ENCODE results near the gene POU2F1. TPM values are rescaled to one million over a fixed set of nuclear protein-coding genes. Genes with fewer than 3 reads are reported as not detected.

POU2F1 gene
- total and polyA plus RNA-seq, 2 donors = 2.6 to 4.1 TPM

DNA sequence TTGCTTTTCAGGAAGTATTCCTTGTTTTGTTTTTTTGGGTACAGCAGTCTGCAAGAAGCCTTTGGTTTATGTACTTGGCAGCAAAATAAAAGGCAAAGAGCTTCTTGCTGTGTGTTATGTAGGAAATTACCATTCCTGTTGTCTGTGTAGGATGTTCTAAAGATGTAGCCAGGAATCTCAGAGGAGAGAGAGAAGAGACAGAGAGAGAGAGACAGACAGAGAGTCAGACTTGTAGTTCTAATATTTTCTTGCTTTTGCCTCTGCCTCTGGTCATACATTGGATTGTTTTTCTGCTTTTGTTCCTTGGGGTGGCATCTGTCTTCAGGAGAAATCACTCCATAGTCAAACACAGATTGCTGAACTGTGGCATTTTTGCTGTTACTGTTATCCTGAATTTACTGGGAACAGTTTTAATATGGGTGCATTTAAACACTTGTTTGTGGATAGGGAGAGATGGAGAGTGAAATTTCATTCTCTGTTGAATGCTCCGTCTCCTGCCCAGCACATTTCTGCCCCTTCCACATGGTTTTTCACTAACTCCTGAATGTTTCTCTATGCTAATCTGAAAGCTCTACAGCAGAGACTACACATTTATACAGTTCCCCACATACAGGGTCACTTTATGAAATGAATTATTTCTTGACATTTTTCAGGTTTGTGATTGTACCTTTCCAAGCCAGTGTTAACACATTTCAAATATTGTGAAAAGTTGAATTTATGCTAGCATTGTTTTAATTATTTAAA is 49.8 kb downstream of the POU2F1 start:
- no peak overlapping the region for H3K4me3 ChIP-seq (ENCODE audit: low read length in 2 of 2)
- no peaks in the 10 kb centered on the region for H3K36me3 ChIP-seq (ENCODE audit: control insufficient read depth in 2 of 2, insufficient read depth in 2 of 2, low read length in 1 of 2)
- H3K27me3 ChIP-seq (ENCODE audit: control insufficient read depth in 2 of 2, insufficient read depth in 1 of 2, low read length in 1 of 2) = no peaks in the 10 kb centered on the region
- no peak for DNase-seq (ENCODE audit: low read depth in 6 of 9, low spot score in 9 of 9)
- no peak overlapping the region for H3K27ac ChIP-seq (ENCODE audit: low read depth in 1 of 2, low read length in 1 of 2)
- WGBS = 96% methylated on average over 1 of the region's 1 CpG
- H3K9me3 ChIP-seq (ENCODE audit: control insufficient read depth in 2 of 2, insufficient read depth in 1 of 2, low read length in 1 of 2) = no peaks in the 10 kb centered on the region
- H3K4me1 ChIP-seq (ENCODE audit: control insufficient read depth in 2 of 2, insufficient read depth in 2 of 2, low read length in 2 of 2) = peaks cover 0 to 5% of the 10 kb centered on the region in 2 donors

DNA sequence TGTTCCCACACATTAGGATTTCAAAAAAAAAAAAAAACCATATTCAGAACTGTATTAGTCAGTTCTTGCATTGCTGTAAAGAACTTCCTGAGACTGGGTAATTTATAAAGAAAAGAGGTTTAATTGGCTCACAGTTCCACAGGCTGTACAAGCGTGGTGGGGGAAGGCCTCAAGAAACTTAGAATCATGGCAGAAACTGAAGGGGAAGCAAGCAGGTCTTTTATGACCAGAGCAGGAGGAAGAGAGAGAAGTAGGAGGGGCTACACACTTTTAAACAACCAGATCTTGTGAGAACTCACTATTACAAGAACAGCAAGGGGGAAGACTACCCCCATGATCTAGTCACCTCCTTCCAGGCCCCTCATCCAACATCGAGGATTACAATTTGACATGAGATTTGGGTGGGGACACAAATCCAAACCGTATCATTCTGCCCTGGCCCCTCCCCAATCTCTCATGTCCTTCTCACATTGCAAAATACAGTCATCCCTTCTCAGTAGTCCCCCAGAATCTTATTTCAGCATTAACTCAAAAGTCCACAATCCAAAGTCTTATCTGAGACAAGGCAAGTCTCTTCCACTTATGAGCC is 51.8 kb downstream of the POU2F1 start:
- H3K4me1 ChIP-seq (ENCODE audit: control insufficient read depth in 2 of 2, insufficient read depth in 2 of 2, low read length in 2 of 2) = peaks cover 0 to 5% of the 10 kb centered on the region in 2 donors
- WGBS = 95% methylated on average over 3 of the region's 3 CpGs
- no peaks in the 10 kb centered on the region for H3K27me3 ChIP-seq (ENCODE audit: control insufficient read depth in 2 of 2, insufficient read depth in 1 of 2, low read length in 1 of 2)

DNA sequence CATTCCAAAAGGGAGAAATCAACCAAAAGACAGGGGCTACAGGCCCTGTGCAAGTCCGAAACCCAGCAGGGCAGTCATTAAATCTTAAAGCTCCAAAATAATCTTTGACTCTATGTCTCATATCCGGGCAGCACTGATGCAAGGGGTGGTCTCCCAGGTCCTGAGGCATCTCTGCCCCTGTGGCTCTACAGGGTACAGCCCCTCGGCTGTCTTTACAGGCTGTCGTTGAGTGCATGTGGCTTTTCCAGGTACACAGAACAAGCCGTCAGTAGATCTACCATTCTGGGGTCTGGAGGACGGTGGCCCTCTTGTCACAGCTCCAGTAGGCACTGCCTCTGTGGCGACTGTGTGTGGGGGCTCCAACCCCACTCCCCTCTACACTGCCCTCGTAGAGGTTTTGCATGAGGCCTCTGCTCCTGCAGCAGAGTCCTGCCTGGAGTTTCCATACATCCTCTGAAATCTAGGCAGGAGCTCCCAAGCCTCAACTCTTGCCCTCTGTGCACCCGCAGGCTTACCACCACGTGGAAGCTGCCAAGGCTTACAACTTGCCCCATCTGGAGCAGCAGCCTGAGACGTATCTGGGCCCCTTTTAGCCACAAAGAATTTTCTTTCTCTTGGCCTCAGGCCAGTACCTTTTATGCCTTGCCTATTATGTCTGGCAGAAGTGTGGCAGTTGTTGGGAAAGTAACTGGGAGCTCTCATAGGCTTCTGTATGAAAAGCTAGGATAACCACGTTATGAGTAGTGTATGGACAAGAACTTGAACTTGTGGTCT is 52.5 kb downstream of the POU2F1 start:
- WGBS = 65% methylated on average over 12 of the region's 12 CpGs
- no peak overlapping the region for H3K27ac ChIP-seq (ENCODE audit: low read depth in 1 of 2, low read length in 1 of 2)
- no peaks in the 10 kb centered on the region for H3K9me3 ChIP-seq (ENCODE audit: control insufficient read depth in 2 of 2, insufficient read depth in 1 of 2, low read length in 1 of 2)
- H3K27me3 ChIP-seq (ENCODE audit: control insufficient read depth in 2 of 2, insufficient read depth in 1 of 2, low read length in 1 of 2) = no peaks in the 10 kb centered on the region
- no peaks in the 10 kb centered on the region for H3K36me3 ChIP-seq (ENCODE audit: control insufficient read depth in 2 of 2, insufficient read depth in 2 of 2, low read length in 1 of 2)
- DNase-seq (ENCODE audit: low read depth in 6 of 9, low spot score in 9 of 9) = peak in 1 of 9 donors; percentile 11
- H3K4me1 ChIP-seq (ENCODE audit: control insufficient read depth in 2 of 2, insufficient read depth in 2 of 2, low read length in 2 of 2) = peaks cover 0 to 5% of the 10 kb centered on the region in 2 donors
- H3K4me3 ChIP-seq (ENCODE audit: low read length in 2 of 2) = no peak overlapping the region

More for the DNA sequence above, 51.8 kb downstream of the POU2F1 start:
- DNase-seq (ENCODE audit: low read depth in 6 of 9, low spot score in 9 of 9) = peak in 1 of 9 donors; percentile 16
- no peak overlapping the region for H3K4me3 ChIP-seq (ENCODE audit: low read length in 2 of 2)
- H3K9me3 ChIP-seq (ENCODE audit: control insufficient read depth in 2 of 2, insufficient read depth in 1 of 2, low read length in 1 of 2) = no peaks in the 10 kb centered on the region
- no peaks in the 10 kb centered on the region for H3K36me3 ChIP-seq (ENCODE audit: control insufficient read depth in 2 of 2, insufficient read depth in 2 of 2, low read length in 1 of 2)
- H3K27ac ChIP-seq (ENCODE audit: low read depth in 1 of 2, low read length in 1 of 2) = no peak overlapping the region

DNA sequence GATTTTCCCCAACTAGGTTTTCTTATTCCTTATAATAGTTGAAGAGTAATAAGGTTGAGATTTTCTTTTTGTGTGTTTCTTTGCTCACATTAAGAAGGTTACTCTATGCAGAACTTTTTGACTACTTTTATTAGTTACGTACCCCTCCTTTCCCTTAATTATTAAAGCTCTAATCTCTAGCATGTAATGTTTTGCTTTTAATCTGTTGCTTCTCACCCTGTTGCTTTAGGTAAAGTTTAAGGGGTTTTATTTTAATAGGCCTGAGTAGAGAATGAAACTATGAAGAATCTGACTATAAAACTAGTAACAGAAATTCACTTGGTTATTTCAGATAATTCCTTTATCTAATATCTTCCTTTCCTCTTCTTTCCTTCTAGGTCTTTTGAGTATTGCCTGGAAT is 53.4 kb downstream of the POU2F1 start:
- Histone ChIP-seq H3K36me3 (ENCODE audit: control insufficient read depth in 2 of 2, insufficient read depth in 2 of 2, low read length in 1 of 2) (no peaks in the 10 kb centered on the region), H3K9me3 (ENCODE audit: control insufficient read depth in 2 of 2, insufficient read depth in 1 of 2, low read length in 1 of 2) (no peaks in the 10 kb centered on the region), H3K4me1 (ENCODE audit: control insufficient read depth in 2 of 2, insufficient read depth in 2 of 2, low read length in 2 of 2) (no peaks in the 10 kb centered on the region), H3K27me3 (ENCODE audit: control insufficient read depth in 2 of 2, insufficient read depth in 1 of 2, low read length in 1 of 2) (no peaks in the 10 kb centered on the region), H3K27ac (ENCODE audit: low read depth in 1 of 2, low read length in 1 of 2) (no peak overlapping the region), H3K4me3 (ENCODE audit: low read length in 2 of 2) (no peak overlapping the region)
- DNase-seq (ENCODE audit: low read depth in 6 of 9, low spot score in 9 of 9) = no peak
- WGBS = 97% methylated on average over 1 of the region's 1 CpG

DNA sequence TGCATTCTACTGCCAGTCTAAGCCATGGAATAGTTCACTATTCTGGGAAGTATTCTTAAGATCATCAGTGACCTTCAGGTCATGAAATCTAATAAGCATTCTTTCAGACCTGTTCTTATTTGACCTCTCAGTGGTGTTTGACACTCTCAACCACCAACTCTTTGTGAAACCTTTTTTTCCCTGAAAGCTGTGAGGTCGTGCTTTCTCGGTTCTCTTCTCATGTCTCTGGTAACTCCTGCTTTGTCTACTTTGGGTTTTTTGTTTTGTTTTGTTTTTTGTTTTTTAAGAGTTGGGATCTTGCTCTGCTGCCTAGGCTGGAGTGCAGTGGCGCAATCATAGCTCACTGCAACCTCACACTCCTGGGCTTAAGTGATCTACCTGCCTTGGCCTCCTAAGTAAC is 56.3 kb downstream of the POU2F1 start:
- H3K4me1 ChIP-seq (ENCODE audit: control insufficient read depth in 2 of 2, insufficient read depth in 2 of 2, low read length in 2 of 2) = no peaks in the 10 kb centered on the region
- no peak for DNase-seq (ENCODE audit: low read depth in 6 of 9, low spot score in 9 of 9)
- H3K27ac ChIP-seq (ENCODE audit: low read depth in 1 of 2, low read length in 1 of 2) = no peak overlapping the region
- no peaks in the 10 kb centered on the region for H3K9me3 ChIP-seq (ENCODE audit: control insufficient read depth in 2 of 2, insufficient read depth in 1 of 2, low read length in 1 of 2)
- no peaks in the 10 kb centered on the region for H3K36me3 ChIP-seq (ENCODE audit: control insufficient read depth in 2 of 2, insufficient read depth in 2 of 2, low read length in 1 of 2)
- over 99% methylated on average over 3 of the region's 3 CpGs for WGBS
- no peak overlapping the region for H3K4me3 ChIP-seq (ENCODE audit: low read length in 2 of 2)
- no peaks in the 10 kb centered on the region for H3K27me3 ChIP-seq (ENCODE audit: control insufficient read depth in 2 of 2, insufficient read depth in 1 of 2, low read length in 1 of 2)

DNA sequence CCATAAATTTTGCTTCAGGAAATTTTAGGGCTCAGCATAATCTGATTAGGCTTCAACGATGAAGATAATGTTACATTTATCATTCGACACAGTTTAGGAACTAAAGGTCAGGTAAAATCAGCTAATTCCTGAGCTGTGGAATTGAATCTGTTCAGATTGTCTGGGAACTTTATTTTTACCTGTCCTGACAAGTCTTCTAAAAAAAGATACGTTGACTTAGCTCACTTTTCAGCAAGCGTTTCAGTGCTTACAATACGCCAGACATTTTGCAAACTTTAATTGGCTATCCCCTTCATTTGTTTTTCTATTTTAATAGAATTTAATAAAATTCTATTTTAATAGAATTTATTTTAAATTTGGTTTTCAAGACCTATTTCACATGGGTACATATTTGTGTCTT is 57.8 kb downstream of the POU2F1 start:
- Histone ChIP-seq H3K27ac (ENCODE audit: low read depth in 1 of 2, low read length in 1 of 2) (no peak overlapping the region), H3K4me3 (ENCODE audit: low read length in 2 of 2) (no peak overlapping the region), H3K27me3 (ENCODE audit: control insufficient read depth in 2 of 2, insufficient read depth in 1 of 2, low read length in 1 of 2) (no peaks in the 10 kb centered on the region), H3K4me1 (ENCODE audit: control insufficient read depth in 2 of 2, insufficient read depth in 2 of 2, low read length in 2 of 2) (no peaks in the 10 kb centered on the region), H3K36me3 (ENCODE audit: control insufficient read depth in 2 of 2, insufficient read depth in 2 of 2, low read length in 1 of 2) (no peaks in the 10 kb centered on the region), H3K9me3 (ENCODE audit: control insufficient read depth in 2 of 2, insufficient read depth in 1 of 2, low read length in 1 of 2) (no peaks in the 10 kb centered on the region)
- DNase-seq (ENCODE audit: low read depth in 6 of 9, low spot score in 9 of 9) = no peak
- 94% methylated on average over 5 of the region's 5 CpGs for WGBS

DNA sequence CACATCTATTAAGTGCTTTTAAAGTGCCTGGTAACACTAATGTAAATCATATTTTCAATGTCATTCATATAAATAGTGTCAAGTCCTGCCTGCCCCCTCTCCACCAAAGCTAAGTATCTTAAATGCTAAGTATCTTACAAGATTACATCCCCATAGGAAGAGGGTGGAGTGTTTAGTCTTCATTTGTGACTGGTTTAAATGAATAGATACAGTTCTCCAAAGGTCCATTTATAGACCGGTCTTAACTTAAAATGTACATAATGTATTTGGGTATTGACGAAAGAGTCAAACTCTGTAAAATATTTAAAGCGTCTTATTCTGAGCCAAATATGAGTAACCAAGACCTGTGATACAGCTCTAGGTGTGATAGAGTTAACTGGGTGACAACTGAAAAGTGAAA is 60.2 kb downstream of the POU2F1 start:
- Histone ChIP-seq H3K27me3 (ENCODE audit: control insufficient read depth in 2 of 2, insufficient read depth in 1 of 2, low read length in 1 of 2) (no peaks in the 10 kb centered on the region), H3K36me3 (ENCODE audit: control insufficient read depth in 2 of 2, insufficient read depth in 2 of 2, low read length in 1 of 2) (no peaks in the 10 kb centered on the region), H3K9me3 (ENCODE audit: control insufficient read depth in 2 of 2, insufficient read depth in 1 of 2, low read length in 1 of 2) (no peaks in the 10 kb centered on the region), H3K4me3 (ENCODE audit: low read length in 2 of 2) (no peak overlapping the region), H3K27ac (ENCODE audit: low read depth in 1 of 2, low read length in 1 of 2) (no peak overlapping the region), H3K4me1 (ENCODE audit: control insufficient read depth in 2 of 2, insufficient read depth in 2 of 2, low read length in 2 of 2) (no peaks in the 10 kb centered on the region)
- no peak for DNase-seq (ENCODE audit: low read depth in 6 of 9, low spot score in 9 of 9)
- WGBS = 96% methylated on average over 3 of the region's 3 CpGs

DNA sequence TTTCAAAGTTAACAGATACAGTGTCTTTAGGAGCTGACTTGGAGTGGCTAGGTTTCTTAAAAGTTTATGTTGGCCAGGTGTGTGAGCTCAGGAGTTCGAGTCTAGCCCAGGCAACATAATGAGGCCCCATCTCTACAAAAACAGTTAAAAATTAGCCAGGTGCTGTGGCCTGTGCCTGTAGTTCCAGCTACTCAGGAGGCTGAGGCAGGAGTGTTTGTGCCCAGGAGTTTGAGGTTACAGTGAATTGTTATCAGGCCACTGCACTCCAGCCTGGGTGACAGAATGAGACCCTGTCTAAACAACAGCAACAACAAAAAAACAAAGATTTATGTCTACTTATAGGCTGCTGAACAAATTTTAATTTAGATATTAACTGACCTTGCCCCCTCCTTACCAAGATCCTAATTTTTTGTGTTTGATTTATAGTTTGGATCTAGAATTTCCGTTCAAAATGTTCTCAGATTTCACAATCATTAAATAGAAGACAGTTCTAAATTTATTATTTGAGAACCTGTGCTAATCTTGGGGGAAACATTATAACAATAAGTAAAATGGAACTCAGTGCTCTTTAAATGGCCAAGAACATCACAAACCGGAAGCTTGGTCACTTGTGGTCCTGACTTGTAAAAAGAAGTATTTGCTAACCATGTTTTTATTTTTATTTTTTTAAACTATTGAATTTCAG is 67.8 kb downstream of the POU2F1 start:
- WGBS = 96% methylated on average over 3 of the region's 3 CpGs
- no peaks in the 10 kb centered on the region for H3K9me3 ChIP-seq (ENCODE audit: control insufficient read depth in 2 of 2, insufficient read depth in 1 of 2, low read length in 1 of 2)
- no peak overlapping the region for H3K27ac ChIP-seq (ENCODE audit: low read depth in 1 of 2, low read length in 1 of 2)
- no peak for DNase-seq (ENCODE audit: low read depth in 6 of 9, low spot score in 9 of 9)
- H3K4me1 ChIP-seq (ENCODE audit: control insufficient read depth in 2 of 2, insufficient read depth in 2 of 2, low read length in 2 of 2) = no peaks in the 10 kb centered on the region
- H3K4me3 ChIP-seq (ENCODE audit: low read length in 2 of 2) = no peak overlapping the region
- no peaks in the 10 kb centered on the region for H3K36me3 ChIP-seq (ENCODE audit: control insufficient read depth in 2 of 2, insufficient read depth in 2 of 2, low read length in 1 of 2)
- H3K27me3 ChIP-seq (ENCODE audit: control insufficient read depth in 2 of 2, insufficient read depth in 1 of 2, low read length in 1 of 2) = no peaks in the 10 kb centered on the region

DNA sequence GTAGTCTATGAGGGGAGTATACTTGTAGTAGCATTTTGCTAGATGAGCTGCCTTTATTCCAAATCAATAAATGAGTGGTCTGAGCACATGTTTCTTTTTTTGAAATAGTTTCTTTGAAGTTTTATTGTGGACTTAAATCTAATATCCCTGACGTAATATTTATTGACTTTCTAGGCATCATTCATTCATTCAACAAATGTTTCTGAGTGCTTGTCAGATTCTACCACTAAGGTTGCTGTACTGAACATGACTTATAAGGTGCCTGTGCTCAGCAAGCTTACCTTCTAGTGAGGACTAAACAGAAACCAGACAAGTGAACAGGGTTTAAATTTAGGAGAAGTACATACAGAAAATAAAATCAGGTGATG is 68.4 kb downstream of the POU2F1 start:
- no peak for DNase-seq (ENCODE audit: low read depth in 6 of 9, low spot score in 9 of 9)
- WGBS = 96% methylated on average over 1 of the region's 1 CpG
- Histone ChIP-seq H3K27ac (ENCODE audit: low read depth in 1 of 2, low read length in 1 of 2) (no peak overlapping the region), H3K4me3 (ENCODE audit: low read length in 2 of 2) (no peak overlapping the region), H3K36me3 (ENCODE audit: control insufficient read depth in 2 of 2, insufficient read depth in 2 of 2, low read length in 1 of 2) (no peaks in the 10 kb centered on the region), H3K4me1 (ENCODE audit: control insufficient read depth in 2 of 2, insufficient read depth in 2 of 2, low read length in 2 of 2) (no peaks in the 10 kb centered on the region), H3K9me3 (ENCODE audit: control insufficient read depth in 2 of 2, insufficient read depth in 1 of 2, low read length in 1 of 2) (no peaks in the 10 kb centered on the region), H3K27me3 (ENCODE audit: control insufficient read depth in 2 of 2, insufficient read depth in 1 of 2, low read length in 1 of 2) (no peaks in the 10 kb centered on the region)

Data from thymus (tissue), 11 donors.